GM21723 (cell line): ENCODE results near the gene AP3S1.
A peak's percentile ranks its signal among the peaks of the same experiment; 100 is the strongest.
"Not testable (repeated sequence)": the region's sequence is repeated elsewhere in the genome, so short reads cannot be mapped to it uniquely, and the experiment has no call there.

Experiments used
- ATAC-seq: cut with Tn5 transposase; IDR thresholded peaks from one replicate; pipeline ENCODE4 v1.9.1; 2021; ENCODE audit warnings: mild to moderate bottlenecking, moderate library complexity; ENCODE audit not compliant: unreplicated experiment

AP3S1 gene

GRCh38 chr5:115824983-115825382 lies 16.8 kb upstream of the AP3S1 start:
- ATAC-seq = not testable (repeated sequence)

- ATAC-seq = no peak
Observed at GRCh38 chr5:115825948-115826347, 15.8 kb upstream of the AP3S1 start.

GRCh38 chr5:115829913-115830312 lies 11.8 kb upstream of the AP3S1 start:
- no peak for ATAC-seq

- ATAC-seq = peak; percentile 72
Observed at GRCh38 chr5:115831163-115831768, 10.5 kb upstream of the AP3S1 start.

GRCh38 chr5:115835481-115835880 lies 6.3 kb upstream of the AP3S1 start:
- no peak for ATAC-seq

GRCh38 chr5:115838885-115839518 lies 2.7 kb upstream of the AP3S1 start:
- peak; percentile 14 for ATAC-seq

GRCh38 chr5:115840873-115841272 lies 862 bp upstream of the AP3S1 start:
- no peak for ATAC-seq

- peak; percentile 42 for ATAC-seq
Observed at GRCh38 chr5:115842089-115842935, 577 bp downstream of the AP3S1 start.

GRCh38 chr5:115842952-115843351 lies 1.2 kb downstream of the AP3S1 start:
- no peak for ATAC-seq

GRCh38 chr5:115843444-115844130 lies 1.9 kb downstream of the AP3S1 start:
- no peak for ATAC-seq

- ATAC-seq = no peak
Observed at GRCh38 chr5:115844321-115844817, 2.6 kb downstream of the AP3S1 start.

GRCh38 chr5:115847290-115847689 lies 5.6 kb downstream of the AP3S1 start:
- ATAC-seq = no peak

- ATAC-seq = no peak
Observed at GRCh38 chr5:115849258-115849798, 7.6 kb downstream of the AP3S1 start.

- no peak for ATAC-seq
Observed at GRCh38 chr5:115850744-115851416, 9.1 kb downstream of the AP3S1 start.

- no peak for ATAC-seq
Observed at GRCh38 chr5:115854139-115854538, 12.4 kb downstream of the AP3S1 start.

- ATAC-seq = no peak
Observed at GRCh38 chr5:115855959-115856358, 14.2 kb downstream of the AP3S1 start.

GRCh38 chr5:115857057-115857479 lies 15.3 kb downstream of the AP3S1 start:
- ATAC-seq = no peak

GRCh38 chr5:115857626-115858349 lies 16.1 kb downstream of the AP3S1 start:
- ATAC-seq = no peak

- no peak for ATAC-seq
Observed at GRCh38 chr5:115858396-115858795, 16.7 kb downstream of the AP3S1 start.

GRCh38 chr5:115859378-115859777 lies 17.6 kb downstream of the AP3S1 start:
- ATAC-seq = no peak
